HG03342 (cell line): Measurements from ENCODE around the gene FAM25A.
"Not testable (repeated sequence)": the region's sequence is repeated elsewhere in the genome, so short reads cannot be mapped to it uniquely, and the experiment has no call there.

Source experiments
- ATAC-seq: cut with Tn5 transposase; IDR thresholded peaks from one replicate; pipeline ENCODE4 v1.9.1; 2021; ENCODE audit warnings: mild to moderate bottlenecking, moderate library complexity; ENCODE audit not compliant: unreplicated experiment

Gene FAM25A

GRCh38 chr10:87009134-87009696 is 10.9 kb upstream of the FAM25A start:
- not testable (repeated sequence) for ATAC-seq

GRCh38 chr10:87013528-87013927 is 6.6 kb upstream of the FAM25A start:
- ATAC-seq: not testable (repeated sequence)

GRCh38 chr10:87014986-87015716 is 4.9 kb upstream of the FAM25A start:
- not testable (repeated sequence) for ATAC-seq

- not testable (repeated sequence) for ATAC-seq
Measured at GRCh38 chr10:87018127-87018526, 2.0 kb upstream of the FAM25A start.

- ATAC-seq: not testable (repeated sequence)
Measured at GRCh38 chr10:87019066-87019465, 1.0 kb upstream of the FAM25A start.

GRCh38 chr10:87019504-87019903 is 590 bp upstream of the FAM25A start:
- ATAC-seq: not testable (repeated sequence)

GRCh38 chr10:87025285-87025958 is 5.3 kb downstream of the FAM25A start:
- ATAC-seq: not testable (repeated sequence)

- ATAC-seq: not testable (repeated sequence)
Measured at GRCh38 chr10:87026747-87027508, 6.8 kb downstream of the FAM25A start.

GRCh38 chr10:87030419-87030818 is 10.3 kb downstream of the FAM25A start:
- ATAC-seq: not testable (repeated sequence)

- ATAC-seq: no peak
Measured at GRCh38 chr10:87030912-87031635, 11.0 kb downstream of the FAM25A start.

GRCh38 chr10:87036623-87037022 is 16.5 kb downstream of the FAM25A start:
- no peak for ATAC-seq

GRCh38 chr10:87038286-87038717 is 18.2 kb downstream of the FAM25A start:
- no peak for ATAC-seq

- no peak for ATAC-seq
Measured at GRCh38 chr10:87038786-87039185, 18.7 kb downstream of the FAM25A start.

- ATAC-seq: not testable (repeated sequence)
Measured at GRCh38 chr10:87043579-87043978, 23.5 kb downstream of the FAM25A start.

- ATAC-seq: no peak
Measured at GRCh38 chr10:87045434-87045938, 25.4 kb downstream of the FAM25A start.

GRCh38 chr10:87053111-87053510 is 33.0 kb downstream of the FAM25A start:
- ATAC-seq: no peak

GRCh38 chr10:87053577-87054181 is 33.6 kb downstream of the FAM25A start:
- ATAC-seq: no peak

GRCh38 chr10:87054373-87055295 is 34.5 kb downstream of the FAM25A start:
- no peak for ATAC-seq

- ATAC-seq: no peak
Measured at GRCh38 chr10:87058171-87058570, 38.1 kb downstream of the FAM25A start.
